ENCODE results near the gene CDKAL1. TPM values are rescaled to one million over a fixed set of nuclear protein-coding genes. Genes with fewer than 3 reads are reported as not detected.

The CDKAL1 gene
- total RNA-seq, 2 experiments from 2014 or later, result 21.2 to 23.0 TPM

DNA sequence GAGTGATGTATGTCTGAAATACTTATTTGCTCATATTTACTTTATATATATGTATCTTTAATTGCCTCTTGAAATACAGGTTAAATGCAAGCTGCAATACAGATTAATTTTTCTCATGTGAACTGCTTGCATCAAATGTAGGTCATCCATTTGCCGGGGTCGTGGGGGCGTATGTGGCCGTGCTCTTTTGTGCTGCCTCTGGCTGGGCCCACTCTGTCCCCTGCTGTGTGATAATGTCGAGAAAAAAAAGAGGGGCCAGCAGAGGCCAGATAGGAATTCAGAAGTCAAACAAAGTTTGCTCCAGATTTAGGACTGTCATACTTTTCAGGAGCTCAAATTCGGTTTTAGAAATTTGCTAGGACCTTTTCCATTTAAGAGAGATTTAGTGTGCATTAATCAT, 599.6 kb downstream of the CDKAL1 start:
- Mint-ChIP-seq H3K9me3 (no peaks in the 10 kb centered on the region), H3K4me3 (no peak overlapping the region), H3K27ac (no peak overlapping the region), H3K4me1 (no peaks in the 10 kb centered on the region), H3K36me3 (ENCODE audit: low read depth) (no peaks in the 10 kb centered on the region), H3K27me3 (no peaks in the 10 kb centered on the region)
- POLR2A ChIA-PET, result no interaction called here
- no peak for DNase-seq
- CTCF ChIA-PET, result no interaction called here

DNA sequence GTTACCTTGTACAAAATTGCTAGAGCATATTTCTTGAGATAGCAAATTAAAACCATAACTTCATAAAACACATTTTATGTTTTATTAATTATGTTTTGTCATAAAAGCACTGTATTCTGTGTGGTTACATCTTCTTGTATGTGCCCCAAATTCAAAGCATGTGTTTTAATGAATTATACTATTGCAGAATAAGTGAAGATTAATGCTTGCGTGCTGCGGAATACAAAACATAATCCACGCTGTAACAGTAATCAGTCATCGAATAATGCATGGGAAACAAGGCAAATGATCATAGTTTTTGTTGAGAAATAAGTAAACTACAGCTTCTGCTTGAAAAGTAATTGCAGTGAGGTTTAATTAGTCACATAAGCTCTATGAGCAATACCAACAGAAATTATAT, 600.1 kb downstream of the CDKAL1 start:
- no peaks in the 10 kb centered on the region for H3K9me3 Mint-ChIP-seq
- no peak overlapping the region for H3K4me3 Mint-ChIP-seq
- no peak for DNase-seq
- no peaks in the 10 kb centered on the region for H3K27me3 Mint-ChIP-seq
- H3K27ac Mint-ChIP-seq, result no peak overlapping the region
- POLR2A ChIA-PET, result no interaction called here
- CTCF ChIA-PET, result no interaction called here
- no peaks in the 10 kb centered on the region for H3K36me3 Mint-ChIP-seq (ENCODE audit: low read depth)
- no peaks in the 10 kb centered on the region for H3K4me1 Mint-ChIP-seq

DNA sequence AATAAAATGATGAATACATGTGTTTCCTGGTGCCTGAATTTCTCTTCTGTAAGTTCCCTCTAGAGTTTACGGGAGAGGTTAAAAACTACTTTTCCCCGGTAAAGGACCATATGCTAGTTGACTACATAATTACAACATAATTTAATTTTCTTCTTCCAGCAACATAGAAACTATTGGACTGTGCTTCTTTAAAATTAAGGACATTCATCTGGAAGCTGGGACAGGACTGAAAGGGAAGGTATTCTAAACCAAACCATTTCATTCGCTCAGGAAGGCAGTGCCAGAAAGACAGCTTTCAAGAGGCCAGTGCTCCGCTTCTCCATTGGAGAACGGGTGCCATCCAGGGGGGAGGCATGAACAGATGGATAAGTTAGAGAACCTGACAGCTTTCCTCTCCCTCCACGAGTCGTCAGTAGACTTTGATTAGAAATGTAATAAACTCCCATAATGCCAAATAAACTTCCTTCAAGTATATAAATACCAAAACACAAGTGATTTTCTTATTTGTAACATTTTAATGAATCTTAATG, 601.3 kb downstream of the CDKAL1 start:
- CTCF ChIA-PET, result no interaction called here
- no peaks in the 10 kb centered on the region for H3K27me3 Mint-ChIP-seq
- no peaks in the 10 kb centered on the region for H3K9me3 Mint-ChIP-seq
- no peak overlapping the region for H3K27ac Mint-ChIP-seq
- H3K4me3 Mint-ChIP-seq, result no peak overlapping the region
- DNase-seq, result no peak
- POLR2A ChIA-PET, result no interaction called here
- H3K36me3 Mint-ChIP-seq (ENCODE audit: low read depth), result no peaks in the 10 kb centered on the region
- no peaks in the 10 kb centered on the region for H3K4me1 Mint-ChIP-seq

DNA sequence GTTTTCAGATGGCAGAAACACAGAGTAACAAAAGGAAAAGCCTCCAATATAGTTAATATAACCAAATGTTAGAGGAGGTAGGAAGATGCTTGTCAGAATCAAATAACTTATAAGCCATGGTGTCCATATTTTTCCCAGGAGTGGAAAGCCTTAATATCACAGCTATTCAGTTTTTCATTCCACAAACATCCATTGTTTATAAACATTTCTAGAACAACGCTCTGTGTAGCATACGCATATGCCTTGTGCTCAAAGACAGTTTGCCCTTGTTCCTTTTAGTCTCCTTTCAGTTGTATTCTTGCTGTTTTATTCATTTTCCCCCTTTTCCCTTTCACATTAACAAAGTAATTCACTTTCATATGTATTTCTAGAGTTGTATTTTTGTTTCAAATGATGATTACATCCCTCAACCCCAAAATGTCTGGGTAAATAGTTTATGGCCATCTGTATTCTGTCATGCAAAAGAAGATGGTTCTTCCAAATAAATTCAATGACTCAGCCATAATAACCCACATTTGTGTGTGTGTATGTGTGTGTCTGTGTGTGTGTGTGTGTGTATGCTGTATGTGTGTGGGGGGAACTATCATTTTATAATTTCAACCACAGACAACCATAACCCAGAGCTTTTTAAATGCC, 603.6 kb downstream of the CDKAL1 start:
- DNase-seq, result no peak
- no peaks in the 10 kb centered on the region for H3K4me1 Mint-ChIP-seq
- CTCF ChIA-PET, result no interaction called here
- H3K9me3 Mint-ChIP-seq, result peaks cover 2% of the 10 kb centered on the region
- no peak overlapping the region for H3K4me3 Mint-ChIP-seq
- no peaks in the 10 kb centered on the region for H3K36me3 Mint-ChIP-seq (ENCODE audit: low read depth)
- POLR2A ChIA-PET, result no interaction called here
- H3K27me3 Mint-ChIP-seq, result no peaks in the 10 kb centered on the region
- H3K27ac Mint-ChIP-seq, result no peak overlapping the region

DNA sequence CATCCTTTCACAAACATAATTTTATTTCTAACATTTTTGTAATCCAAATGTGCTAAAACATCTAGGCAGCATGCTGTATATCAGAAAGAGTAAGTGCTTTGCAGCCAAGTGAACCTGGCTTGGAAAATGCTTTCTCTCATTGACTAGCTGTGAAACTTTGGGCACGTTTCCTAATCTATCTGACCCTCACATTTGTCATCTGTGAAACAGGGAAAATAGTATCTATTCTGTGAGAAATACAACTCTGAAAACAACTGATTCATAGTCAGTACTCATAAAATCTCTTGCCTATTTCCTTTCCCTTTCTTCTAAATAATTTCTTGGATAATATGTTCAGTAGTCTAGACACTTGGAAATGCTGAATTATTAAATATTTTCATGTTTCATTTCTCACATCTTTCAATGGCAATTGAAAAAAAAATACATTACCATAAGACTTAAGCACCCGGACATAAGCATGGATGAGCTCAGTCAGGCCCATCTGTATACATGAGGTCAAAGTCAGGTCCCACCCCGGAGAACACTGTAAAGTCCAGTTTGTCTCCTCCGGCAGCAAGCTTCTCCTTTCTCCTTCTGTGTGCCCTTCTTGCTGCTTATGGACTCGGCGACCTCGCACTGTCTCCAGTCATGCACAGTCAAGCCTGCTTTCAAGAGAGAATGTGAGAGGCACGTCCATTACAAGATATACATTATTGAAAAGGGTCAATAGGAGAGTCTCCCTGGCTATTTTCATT, 604.2 kb downstream of the CDKAL1 start:
- peaks cover 2% of the 10 kb centered on the region for H3K9me3 Mint-ChIP-seq
- POLR2A ChIA-PET, result no interaction called here
- H3K27me3 Mint-ChIP-seq, result no peaks in the 10 kb centered on the region
- H3K27ac Mint-ChIP-seq, result no peak overlapping the region
- H3K36me3 Mint-ChIP-seq (ENCODE audit: low read depth), result no peaks in the 10 kb centered on the region
- H3K4me3 Mint-ChIP-seq, result no peak overlapping the region
- DNase-seq, result no peak
- no peaks in the 10 kb centered on the region for H3K4me1 Mint-ChIP-seq
- CTCF ChIA-PET, result no interaction called here

DNA sequence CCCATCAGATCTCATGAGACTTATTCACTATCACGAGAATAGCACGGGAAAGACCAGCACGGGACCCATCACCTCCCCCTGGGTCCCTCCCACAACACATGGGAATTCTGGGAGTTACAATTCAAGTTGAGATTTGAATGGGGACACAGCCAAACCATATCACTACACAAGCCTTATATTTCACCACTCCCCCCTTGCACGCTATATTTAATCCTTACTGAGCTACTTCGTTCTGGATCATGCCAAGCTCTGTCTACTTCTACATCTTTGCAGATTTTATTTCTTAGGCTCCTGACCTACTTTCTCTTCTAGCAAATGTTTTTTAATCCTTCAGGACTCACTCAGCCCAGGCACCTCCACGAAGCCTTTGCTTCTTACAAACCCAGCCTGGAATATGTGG, 606.7 kb downstream of the CDKAL1 start:
- Mint-ChIP-seq H3K27me3 (no peaks in the 10 kb centered on the region), H3K4me1 (no peaks in the 10 kb centered on the region), H3K9me3 (peaks cover 2% of the 10 kb centered on the region), H3K36me3 (ENCODE audit: low read depth) (no peaks in the 10 kb centered on the region), H3K4me3 (no peak overlapping the region), H3K27ac (no peak overlapping the region)
- no peak for DNase-seq
- POLR2A ChIA-PET, result no interaction called here
- CTCF ChIA-PET, result no interaction called here

DNA sequence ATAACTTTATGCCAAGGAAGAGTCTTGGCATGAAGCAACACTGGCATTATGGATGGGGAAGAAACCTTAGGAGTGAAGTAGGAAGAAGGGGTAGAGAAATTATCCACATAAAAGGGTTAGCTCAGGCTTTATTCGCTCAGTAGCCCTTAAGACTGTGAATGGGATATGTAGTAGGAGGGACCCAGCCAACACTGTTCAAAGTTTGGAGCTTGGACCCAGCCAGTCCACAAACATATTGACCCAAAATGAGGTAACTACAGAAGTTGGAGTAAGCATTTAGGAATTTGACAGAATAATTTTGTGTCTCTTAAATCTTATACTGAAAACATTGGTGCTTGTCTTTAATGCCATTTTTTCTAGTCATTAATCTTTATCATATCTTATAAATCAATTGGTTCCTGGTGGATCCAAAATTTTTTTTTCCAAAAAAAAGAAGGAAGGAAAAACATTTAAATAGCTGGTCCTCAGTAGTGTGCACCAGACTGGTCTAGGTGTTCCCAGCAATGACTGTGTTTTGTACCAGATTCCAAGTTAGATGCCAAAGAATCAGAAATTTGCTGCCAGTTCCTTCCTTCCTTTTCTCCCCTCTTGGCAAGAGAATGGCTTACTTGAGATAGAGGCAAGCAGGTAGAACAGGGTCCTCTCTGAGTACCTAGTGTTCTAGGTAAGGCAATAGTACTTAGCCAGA, 607.5 kb downstream of the CDKAL1 start:
- Mint-ChIP-seq H3K4me3 (no peak overlapping the region), H3K27ac (no peak overlapping the region), H3K4me1 (no peaks in the 10 kb centered on the region), H3K9me3 (peaks cover 2% of the 10 kb centered on the region), H3K27me3 (no peaks in the 10 kb centered on the region), H3K36me3 (ENCODE audit: low read depth) (no peaks in the 10 kb centered on the region)
- ChIA-PET POLR2A (no interaction called here), CTCF (no interaction called here)
- no peak for DNase-seq

DNA sequence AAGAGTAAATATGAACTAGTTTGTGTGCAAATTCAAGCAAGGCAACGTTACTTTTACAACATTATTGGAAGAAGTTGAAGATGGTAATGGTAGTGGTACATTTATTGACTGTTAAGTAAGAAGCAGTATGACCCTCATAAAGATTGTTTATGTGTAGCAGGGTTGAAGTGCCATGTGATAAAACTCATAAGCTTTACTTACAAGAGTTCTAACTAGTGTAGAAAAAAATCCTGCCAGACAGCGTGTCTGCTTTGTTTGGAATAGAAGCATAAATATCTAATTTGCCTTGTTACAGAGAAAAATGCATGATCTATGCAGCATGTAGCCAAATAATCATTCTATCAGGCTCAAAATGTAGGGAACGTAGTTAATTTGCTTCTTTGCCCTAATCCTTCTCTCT, 608.5 kb downstream of the CDKAL1 start:
- ChIA-PET POLR2A (no interaction called here), CTCF (no interaction called here)
- no peaks in the 10 kb centered on the region for H3K4me1 Mint-ChIP-seq
- H3K9me3 Mint-ChIP-seq, result peaks cover 2% of the 10 kb centered on the region
- no peaks in the 10 kb centered on the region for H3K36me3 Mint-ChIP-seq (ENCODE audit: low read depth)
- DNase-seq, result no peak
- H3K27ac Mint-ChIP-seq, result no peak overlapping the region
- no peaks in the 10 kb centered on the region for H3K27me3 Mint-ChIP-seq
- H3K4me3 Mint-ChIP-seq, result no peak overlapping the region

DNA sequence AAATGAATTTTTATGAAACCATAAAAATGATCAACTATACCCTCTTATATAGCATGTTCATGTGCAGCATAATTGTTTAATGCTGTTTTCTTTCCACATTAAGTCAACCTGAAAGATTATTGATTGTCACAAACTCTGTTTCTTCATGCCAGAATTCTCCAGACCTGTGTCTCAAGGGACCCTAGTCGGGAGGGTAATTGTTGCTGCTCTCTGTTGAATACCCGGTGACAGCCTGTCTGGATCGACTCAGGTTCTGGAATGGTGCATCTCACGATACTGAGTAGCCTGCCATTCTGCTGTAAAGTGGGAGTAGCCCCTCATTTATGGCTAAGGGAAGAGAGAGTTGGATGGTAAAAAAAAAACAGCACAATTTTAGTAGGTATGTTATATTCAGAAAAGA, 609.4 kb downstream of the CDKAL1 start:
- Mint-ChIP-seq H3K36me3 (ENCODE audit: low read depth) (no peaks in the 10 kb centered on the region), H3K27me3 (no peaks in the 10 kb centered on the region), H3K9me3 (peaks cover 2% of the 10 kb centered on the region), H3K4me1 (no peaks in the 10 kb centered on the region), H3K4me3 (no peak overlapping the region), H3K27ac (no peak overlapping the region)
- no peak for DNase-seq
- CTCF ChIA-PET, result no interaction called here
- POLR2A ChIA-PET, result no interaction called here

DNA sequence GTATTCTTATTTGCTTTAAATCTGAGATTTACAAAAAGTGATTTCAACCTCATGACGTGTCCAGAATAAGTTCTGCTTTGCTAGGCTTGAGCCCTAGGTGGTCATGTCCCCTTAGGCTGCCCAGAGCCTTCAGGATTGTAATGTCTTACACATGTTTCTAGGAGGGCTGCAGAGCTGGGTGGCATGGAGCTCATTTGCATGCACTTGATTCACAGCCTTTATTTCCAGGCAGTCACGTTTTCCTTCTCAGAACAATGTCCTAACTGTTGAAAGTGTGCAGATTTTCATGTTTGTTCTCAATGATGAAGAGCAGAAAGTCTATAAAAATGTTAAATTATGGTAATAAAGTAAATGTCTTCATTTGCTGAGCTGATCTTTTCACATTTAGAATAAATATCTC, 610.7 kb downstream of the CDKAL1 start:
- ChIA-PET POLR2A (no interaction called here), CTCF (no interaction called here)
- H3K36me3 Mint-ChIP-seq (ENCODE audit: low read depth), result no peaks in the 10 kb centered on the region
- no peak overlapping the region for H3K4me3 Mint-ChIP-seq
- peaks cover 2% of the 10 kb centered on the region for H3K9me3 Mint-ChIP-seq
- DNase-seq, result no peak
- no peaks in the 10 kb centered on the region for H3K27me3 Mint-ChIP-seq
- no peaks in the 10 kb centered on the region for H3K4me1 Mint-ChIP-seq
- no peak overlapping the region for H3K27ac Mint-ChIP-seq

DNA sequence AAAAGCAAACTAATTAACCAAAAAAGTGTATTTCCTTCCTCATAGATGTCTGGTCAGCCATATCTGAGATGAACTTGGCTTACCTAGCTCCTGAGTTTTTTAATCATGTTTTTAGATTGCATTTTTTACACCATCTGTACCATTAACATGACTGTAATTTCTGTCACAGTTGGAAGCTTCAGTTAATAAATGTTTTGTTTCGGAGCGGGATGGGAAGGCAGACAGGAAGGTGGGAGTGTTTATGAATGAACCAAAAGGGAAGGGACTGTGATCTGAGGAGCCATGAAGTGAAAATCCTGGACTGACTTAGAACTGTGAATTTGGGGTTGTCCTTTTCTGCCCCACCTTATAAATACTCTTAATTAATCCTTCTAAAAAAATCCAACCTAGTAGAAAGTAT, 613.7 kb downstream of the CDKAL1 start:
- ChIA-PET CTCF (interaction anchor here (0.6 kb wide), 1 partner anchor 18 kb away, joined by 3 read pairs; no protein-coding TSS in a partner anchor), POLR2A (interaction anchor here (1.1 kb wide), 1 partner anchor 14 kb away, joined by 3 read pairs; no protein-coding TSS in a partner anchor)
- Mint-ChIP-seq H3K27ac (no peak overlapping the region), H3K36me3 (ENCODE audit: low read depth) (no peaks in the 10 kb centered on the region), H3K4me3 (no peak overlapping the region), H3K9me3 (no peaks in the 10 kb centered on the region), H3K4me1 (no peaks in the 10 kb centered on the region), H3K27me3 (no peaks in the 10 kb centered on the region)
- DNase-seq, result no peak

DNA sequence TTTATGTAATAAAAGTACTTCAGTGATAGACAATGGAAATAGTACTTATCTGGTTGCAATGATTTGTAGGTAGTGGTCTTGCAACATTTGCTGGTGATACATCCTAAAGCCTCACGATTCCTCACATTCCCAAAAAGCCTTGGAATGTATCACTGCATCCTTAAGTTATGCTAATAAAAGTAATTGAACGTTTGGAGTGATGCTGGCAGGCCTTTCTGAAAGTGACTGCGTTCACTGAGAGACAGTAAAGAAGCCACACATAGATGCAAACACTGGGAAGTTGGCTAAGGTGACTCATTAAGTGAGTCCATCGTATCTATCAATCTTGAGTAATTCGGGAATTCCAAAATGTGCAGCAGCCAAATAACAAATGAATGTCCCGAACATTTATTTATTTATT, 615.2 kb downstream of the CDKAL1 start:
- H3K27ac Mint-ChIP-seq, result no peak overlapping the region
- ChIA-PET CTCF (no interaction called here), POLR2A (no interaction called here)
- H3K27me3 Mint-ChIP-seq, result no peaks in the 10 kb centered on the region
- H3K4me1 Mint-ChIP-seq, result no peaks in the 10 kb centered on the region
- no peaks in the 10 kb centered on the region for H3K36me3 Mint-ChIP-seq (ENCODE audit: low read depth)
- no peak overlapping the region for H3K4me3 Mint-ChIP-seq
- no peaks in the 10 kb centered on the region for H3K9me3 Mint-ChIP-seq
- no peak for DNase-seq

DNA sequence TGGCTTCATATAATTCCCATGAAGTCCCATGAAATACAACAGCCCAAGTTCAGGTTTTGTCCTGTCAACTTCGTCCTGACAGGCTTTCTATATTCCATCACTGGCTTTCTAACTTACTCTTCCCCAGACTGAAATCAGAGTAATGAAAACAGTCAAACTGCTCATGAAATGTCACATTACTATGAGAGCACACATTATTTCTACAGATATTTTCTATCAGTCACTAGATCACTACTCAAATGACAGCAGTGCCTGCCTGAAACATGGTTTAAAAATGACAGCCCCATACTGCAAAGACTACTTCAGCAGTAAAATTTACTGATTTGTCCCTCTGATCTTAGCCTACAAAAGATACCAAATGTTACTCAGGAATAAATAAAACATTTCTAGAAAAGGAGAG, 616.4 kb downstream of the CDKAL1 start:
- POLR2A ChIA-PET, result no interaction called here
- no peak overlapping the region for H3K27ac Mint-ChIP-seq
- no peaks in the 10 kb centered on the region for H3K9me3 Mint-ChIP-seq

DNA sequence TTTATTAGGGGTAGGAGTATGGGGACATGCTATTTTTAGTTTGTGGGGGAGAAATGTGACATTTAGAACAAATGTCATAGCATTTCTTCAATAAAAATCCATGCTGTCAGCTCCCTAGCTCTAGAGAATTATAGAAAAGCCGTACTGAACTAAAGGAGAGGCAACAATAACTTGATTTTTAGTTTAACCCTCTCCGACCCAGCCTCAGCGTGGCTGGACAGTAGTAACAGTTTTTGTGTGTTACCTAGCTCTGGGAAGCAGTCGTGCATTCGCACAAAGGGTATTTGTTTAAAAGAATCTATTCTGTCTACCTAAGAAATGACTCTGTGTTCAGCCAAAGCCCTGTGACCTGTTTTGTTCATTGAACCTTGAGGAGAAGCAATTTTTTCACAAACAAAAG, 616.9 kb downstream of the CDKAL1 start:
- Mint-ChIP-seq H3K4me1 (no peaks in the 10 kb centered on the region), H3K27me3 (no peaks in the 10 kb centered on the region), H3K9me3 (no peaks in the 10 kb centered on the region), H3K27ac (no peak overlapping the region), H3K36me3 (ENCODE audit: low read depth) (no peaks in the 10 kb centered on the region), H3K4me3 (no peak overlapping the region)
- no peak for DNase-seq
- ChIA-PET CTCF (no interaction called here), POLR2A (no interaction called here)

More for the DNA sequence above, 616.4 kb downstream of the CDKAL1 start:
- Mint-ChIP-seq H3K27me3 (no peaks in the 10 kb centered on the region), H3K4me3 (no peak overlapping the region), H3K4me1 (no peaks in the 10 kb centered on the region), H3K36me3 (ENCODE audit: low read depth) (no peaks in the 10 kb centered on the region)
- CTCF ChIA-PET, result no interaction called here
- DNase-seq, result no peak

All from activated CD4-positive, alpha-beta memory T cell treated with anti-CD3 and anti-CD28 coated beads, Interleukin-2, amount 10 ng/mL, durations not matched to agents 7 days and 5 days (primary cell).